Karpas-422 (cell line): ENCODE measurements around the gene MBTPS1. TPM values are rescaled to one million over a fixed set of nuclear protein-coding genes. Genes with fewer than 3 reads are reported as not detected.
"Not testable (repeated sequence)": the region's sequence is repeated elsewhere in the genome, so short reads cannot be mapped to it uniquely, and the experiment has no call there.

ENCODE experiments used
- DNase-seq: peaks from one replicate; pipeline ENCODE4 v3.0.0-alpha.2; 2015
- H2AFZ ChIP-seq: fragments of 200-600 bp; sonication (generic); 2 replicates; pipeline ENCODE4 v1.6.1; 2014; ENCODE audit warnings: antibody characterized with exemption, low read length, mixed read lengths
- H3K27ac ChIP-seq: fragments of 200-600 bp; sonication (generic); 2 replicates; pipeline ENCODE4 v1.5.1; 2014; ENCODE audit warnings: mild to moderate bottlenecking, low read length, moderate library complexity
- H3K27me3 ChIP-seq: fragments of 200-600 bp; sonication (generic); 2 replicates; pipeline ENCODE4 v1.6.1; 2014; ENCODE audit warnings: low read length, mixed read lengths
- H3K36me3 ChIP-seq: fragments of 200-600 bp; sonication (generic); 2 replicates; pipeline ENCODE4 v1.6.1; 2014; ENCODE audit warnings: low read length, mixed read lengths; ENCODE audit not compliant: insufficient read depth
- H3K4me1 ChIP-seq: fragments of 200-600 bp; sonication (generic); 2 replicates; pipeline ENCODE4 v1.6.1; 2014; ENCODE audit warnings: mild to moderate bottlenecking, low read length, mixed read lengths
- H3K4me2 ChIP-seq: fragments of 200-600 bp; sonication (generic); 2 replicates; pipeline ENCODE4 v1.6.1; 2014; ENCODE audit warnings: low read length, low read depth, mild to moderate bottlenecking; ENCODE audit not compliant: poor library complexity, severe bottlenecking
- H3K4me3 ChIP-seq: fragments of 200-600 bp; sonication (generic); 2 replicates; pipeline ENCODE4 v1.5.1; 2014; ENCODE audit warnings: mild to moderate bottlenecking, antibody characterized with exemption, low read length, mixed read lengths
- H3K79me2 ChIP-seq: fragments of 200-600 bp; sonication (generic); 2 replicates; pipeline ENCODE4 v1.6.1; 2014; ENCODE audit warnings: mild to moderate bottlenecking, low read length, mixed read lengths
- H3K9ac ChIP-seq: fragments of 200-600 bp; sonication (generic); 2 replicates; pipeline ENCODE4 v1.6.0; 2014; ENCODE audit warnings: low read length
- H3K9me2 ChIP-seq: fragments of 200-600 bp; sonication (generic), shearing (Covaris generic); replicated peaks from 2 replicates; pipeline ENCODE4 v1.6.0; 2014; ENCODE audit warnings: mild to moderate bottlenecking, low read length, moderate library complexity; ENCODE audit not compliant: insufficient read depth
- H3K9me3 ChIP-seq: fragments of 300-700, 200-600 bp; sonication (generic); 2 replicates; pipeline ENCODE4 v1.6.1; 2014; ENCODE audit warnings: low read length, mixed read lengths
- H4K20me1 ChIP-seq: fragments of 200-600 bp; sonication (generic); 2 replicates; pipeline ENCODE4 v1.6.1; 2014; ENCODE audit warnings: mild to moderate bottlenecking, antibody characterized with exemption, low read length, low read depth; ENCODE audit not compliant: insufficient read depth
- total RNA-seq: library from RNA; depleted of rRNA; stranded (reverse); fragments of >200 nt; shearing (Covaris generic); gene quantifications from 2 replicates; pipeline ENCODE4 v1.2.3, GENCODE V29; 2014; ENCODE audit warnings: low replicate concordance

MBTPS1 gene
- total RNA-seq, 1 experiment from 2014 or later = 80.9 TPM

GRCh38 chr16:84132527-84133285 is 16.0 kb upstream of the MBTPS1 start:
- peaks cover 22% of the 10 kb centered on the region for H3K4me1 ChIP-seq
- peak; percentile 68 for DNase-seq
- peak overlapping the region; percentile 67 for H3K4me2 ChIP-seq
- H4K20me1 ChIP-seq = no peaks in the 10 kb centered on the region
- H3K4me3 ChIP-seq = peak overlapping the region; percentile 40
- H3K9me2 ChIP-seq = no peaks in the 10 kb centered on the region
- H3K79me2 ChIP-seq = peaks cover 63% of the 10 kb centered on the region
- H3K9ac ChIP-seq = peak overlapping the region; percentile 34
- peak overlapping the region; percentile 79 for H3K27ac ChIP-seq
- H2AFZ ChIP-seq = no peak overlapping the region
- H3K36me3 ChIP-seq = peaks cover 28% of the 10 kb centered on the region
- H3K9me3 ChIP-seq = no peaks in the 10 kb centered on the region
- no peaks in the 10 kb centered on the region for H3K27me3 ChIP-seq

GRCh38 chr16:84131117-84131516 is 14.4 kb upstream of the MBTPS1 start:
- no peaks in the 10 kb centered on the region for H3K9me3 ChIP-seq
- H3K4me2 ChIP-seq = no peak overlapping the region
- no peak overlapping the region for H3K4me3 ChIP-seq
- H3K79me2 ChIP-seq = peaks cover 54% of the 10 kb centered on the region
- H3K4me1 ChIP-seq = peaks cover 21% of the 10 kb centered on the region
- peaks cover 36% of the 10 kb centered on the region for H3K36me3 ChIP-seq
- DNase-seq = no peak
- no peak overlapping the region for H3K9ac ChIP-seq
- no peak overlapping the region for H3K27ac ChIP-seq
- H4K20me1 ChIP-seq = no peaks in the 10 kb centered on the region
- H3K27me3 ChIP-seq = no peaks in the 10 kb centered on the region
- H2AFZ ChIP-seq = no peak overlapping the region
- H3K9me2 ChIP-seq = no peaks in the 10 kb centered on the region

GRCh38 chr16:84124257-84125073 is 7.7 kb upstream of the MBTPS1 start:
- Histone ChIP-seq H3K27ac (no peak overlapping the region), H3K4me2 (no peak overlapping the region), H3K27me3 (no peaks in the 10 kb centered on the region), H3K79me2 (peaks cover 20% of the 10 kb centered on the region), H3K9me2 (no peaks in the 10 kb centered on the region), H3K9ac (no peak overlapping the region), H3K4me1 (no peaks in the 10 kb centered on the region), H4K20me1 (no peaks in the 10 kb centered on the region), H3K9me3 (no peaks in the 10 kb centered on the region), H2AFZ (no peak overlapping the region), H3K4me3 (no peak overlapping the region), H3K36me3 (peaks cover 37% of the 10 kb centered on the region)
- no peak for DNase-seq

- Histone ChIP-seq H2AFZ (no peak overlapping the region), H4K20me1 (no peaks in the 10 kb centered on the region), H3K9me3 (no peaks in the 10 kb centered on the region), H3K4me2 (no peak overlapping the region), H3K27ac (no peak overlapping the region), H3K27me3 (no peaks in the 10 kb centered on the region), H3K4me3 (no peak overlapping the region), H3K4me1 (peaks cover 10% of the 10 kb centered on the region), H3K36me3 (peaks cover 21% of the 10 kb centered on the region; the same call in 1 of the 2 replicates), H3K9ac (no peak overlapping the region), H3K9me2 (no peaks in the 10 kb centered on the region), H3K79me2 (peaks cover 17% of the 10 kb centered on the region)
- DNase-seq = no peak
These were observed 4.3 kb upstream of the MBTPS1 start for GRCh38 chr16:84121007-84121406.

- Histone ChIP-seq H3K27ac (no peak overlapping the region), H3K27me3 (no peaks in the 10 kb centered on the region)
These were observed 3.3 kb upstream of the MBTPS1 start for GRCh38 chr16:84120023-84120422.

GRCh38 chr16:84119368-84119767 is 2.6 kb upstream of the MBTPS1 start:
- Histone ChIP-seq H3K9ac (no peak overlapping the region), H3K27ac (no peak overlapping the region), H2AFZ (no peak overlapping the region), H3K9me2 (no peaks in the 10 kb centered on the region), H3K4me3 (no peak overlapping the region), H4K20me1 (0 out of 2 replicates have a peak, but pooled peaks cover 4% of the 10 kb centered on the region), H3K79me2 (peaks cover 27% of the 10 kb centered on the region), H3K27me3 (no peaks in the 10 kb centered on the region), H3K36me3 (peaks cover 17% of the 10 kb centered on the region; the same call in 1 of the 2 replicates), H3K4me1 (peaks cover 19% of the 10 kb centered on the region), H3K9me3 (no peaks in the 10 kb centered on the region), H3K4me2 (no peak overlapping the region)
- DNase-seq = no peak

More at GRCh38 chr16:84120023-84120422, 3.3 kb upstream of the MBTPS1 start:
- no peak overlapping the region for H3K9ac ChIP-seq
- no peak for DNase-seq
- peaks cover 16% of the 10 kb centered on the region for H3K4me1 ChIP-seq
- H3K4me2 ChIP-seq = no peak overlapping the region
- H3K4me3 ChIP-seq = no peak overlapping the region
- H3K9me2 ChIP-seq = no peaks in the 10 kb centered on the region
- 0 out of 2 replicates have a peak, but pooled peaks cover 4% of the 10 kb centered on the region for H4K20me1 ChIP-seq
- H2AFZ ChIP-seq = no peak overlapping the region
- H3K36me3 ChIP-seq = peaks cover 21% of the 10 kb centered on the region; the same call in 1 of the 2 replicates
- H3K79me2 ChIP-seq = peaks cover 23% of the 10 kb centered on the region
- no peaks in the 10 kb centered on the region for H3K9me3 ChIP-seq

- H3K9me3 ChIP-seq, H3K27me3 ChIP-seq, H3K27ac ChIP-seq, H3K9me2 ChIP-seq, H3K36me3 ChIP-seq, DNase-seq, H2AFZ ChIP-seq, H4K20me1 ChIP-seq: not testable (repeated sequence)
- Histone ChIP-seq H3K4me3 (peak overlapping the region; percentile 91; the same call in 1 of the 2 replicates), H3K4me2 (peak overlapping the region; percentile 89), H3K9ac (peak overlapping the region; percentile 98; the same call in 1 of the 2 replicates), H3K79me2 (peaks cover 32% of the 10 kb centered on the region), H3K4me1 (peaks cover 20% of the 10 kb centered on the region)
These were observed 1.6 kb upstream of the MBTPS1 start for GRCh38 chr16:84118315-84118714.

- Histone ChIP-seq H3K27ac (peak overlapping the region; percentile 82), H3K9me3 (no peaks in the 10 kb centered on the region), H3K9me2 (no peaks in the 10 kb centered on the region), H3K4me1 (peaks cover 23% of the 10 kb centered on the region), H3K27me3 (no peaks in the 10 kb centered on the region), H4K20me1 (0 out of 2 replicates have a peak, but pooled peaks cover 4% of the 10 kb centered on the region), H3K36me3 (no peaks in the 10 kb centered on the region; the same call in 1 of the 2 replicates), H3K9ac (peak overlapping the region; percentile 98), H3K4me3 (peak overlapping the region; percentile 91), H3K4me2 (peak overlapping the region; percentile 89), H2AFZ (peak overlapping the region; percentile 17; the same call in 1 of the 2 replicates), H3K79me2 (peaks cover 39% of the 10 kb centered on the region)
- DNase-seq = no peak
These were observed 727 bp upstream of the MBTPS1 start for GRCh38 chr16:84117494-84117843.
